PC-3 (cell line): ENCODE data around the gene POLR3G.

ENCODE experiments used
- CTCF ChIP-seq: fragments of 300-600 bp; sonication (generic); conservative IDR thresholded peaks from 2 replicates; pipeline ENCODE4 v1.5.1; 2017; ENCODE audit warnings: antibody characterized with exemption, low read depth, mild to moderate bottlenecking, low read length
- EZH2 ChIP-seq: fragments of 300-600 bp; sonication (generic); IDR thresholded peaks from one replicate; pipeline ENCODE4 v1.6.1; 2017; ENCODE audit warnings: antibody characterized with exemption, mild to moderate bottlenecking, low read length; ENCODE audit not compliant: unreplicated experiment

- no peak for TF ChIP-seq EZH2
- no peak for TF ChIP-seq CTCF
These were observed 5.1 kb downstream of the POLR3G start for GRCh38 chr5:90479611-90480385.
